Mesendoderm (in vitro differentiated cells): ENCODE measurements around the gene P2RX4. TPM values are rescaled to one million over a fixed set of nuclear protein-coding genes. Genes with fewer than 3 reads are reported as not detected.
"Not testable (repeated sequence)": the region's sequence is repeated elsewhere in the genome, so short reads cannot be mapped to it uniquely, and the experiment has no call there.

Source experiments
- DNase-seq: peaks from one replicate; pipeline ENCODE4 v3.0.0; 2013
- H2AK5ac ChIP-seq: 2 replicates; pipeline ENCODE4 v1.6.1; 2013; ENCODE audit warnings: low read length, inconsistent platforms
- H2BK120ac ChIP-seq: 2 replicates; pipeline ENCODE4 v1.6.1; 2013; ENCODE audit warnings: low read depth, mild to moderate bottlenecking, low read length, moderate library complexity, mixed read lengths
- H2BK15ac ChIP-seq: replicated peaks from 2 replicates; pipeline ENCODE4 v1.6.1; 2013; ENCODE audit warnings: low read depth, mild to moderate bottlenecking, moderate library complexity
- H2BK5ac ChIP-seq: 2 replicates; pipeline ENCODE4 v1.6.1; 2013; ENCODE audit warnings: low read length, inconsistent platforms
- H3K18ac ChIP-seq: 2 replicates; pipeline ENCODE4 v1.6.1; 2013; ENCODE audit warnings: mild to moderate bottlenecking, low read length, mixed read lengths
- H3K23ac ChIP-seq: one replicate; pipeline ENCODE4 v1.6.1; 2013; ENCODE audit warnings: low read length
- H3K27ac ChIP-seq: 2 replicates; pipeline ENCODE4 v1.5.1; 2013; ENCODE audit warnings: low read depth, mild to moderate bottlenecking, inconsistent platforms, low read length, moderate library complexity
- H3K27me3 ChIP-seq: 2 replicates; pipeline ENCODE4 v1.6.1; 2013; ENCODE audit warnings: low read length, control low read depth, mild to moderate bottlenecking, inconsistent platforms; ENCODE audit not compliant: insufficient read depth, poor library complexity
- H3K36me3 ChIP-seq: 2 replicates; pipeline ENCODE4 v1.6.1; 2013; ENCODE audit warnings: low read length, inconsistent platforms; ENCODE audit not compliant: control insufficient read depth, insufficient read depth
- H3K4ac ChIP-seq: one replicate; pipeline ENCODE4 v1.6.1; 2013; ENCODE audit warnings: low read depth, mild to moderate bottlenecking, low read length, moderate library complexity
- H3K4me1 ChIP-seq: 2 replicates; pipeline ENCODE4 v1.6.1; 2013; ENCODE audit warnings: low read depth, low read length, inconsistent platforms; ENCODE audit not compliant: control insufficient read depth
- H3K4me2 ChIP-seq: 2 replicates; pipeline ENCODE4 v1.6.1; 2013; ENCODE audit warnings: low read length
- H3K4me3 ChIP-seq: 2 replicates; pipeline ENCODE4 v1.5.1; 2013; ENCODE audit warnings: mild to moderate bottlenecking, low read length
- H3K56ac ChIP-seq: one replicate; pipeline ENCODE4 v1.6.1; 2013; ENCODE audit warnings: low read length
- H3K79me1 ChIP-seq: 2 replicates; pipeline ENCODE4 v1.6.1; 2013; ENCODE audit warnings: low read length, inconsistent platforms
- H3K79me2 ChIP-seq: 2 replicates; pipeline ENCODE4 v1.6.1; 2013; ENCODE audit warnings: mild to moderate bottlenecking, low read length; ENCODE audit not compliant: control insufficient read depth, insufficient read depth
- H3K9ac ChIP-seq: 2 replicates; pipeline ENCODE4 v1.6.1; 2013; ENCODE audit warnings: low read length, inconsistent platforms
- H4K5ac ChIP-seq: one replicate; pipeline ENCODE4 v1.6.1; 2013; ENCODE audit warnings: low read length
- H4K8ac ChIP-seq: one replicate; pipeline ENCODE4 v1.6.1; 2013; ENCODE audit warnings: low read depth, mild to moderate bottlenecking, control low read depth, low read length, moderate library complexity
- WGBS: extraction: QIAGEN DNeasy Blood & Tissue Kit; methylation state at CpG from one replicate; pipeline ENCODE4 v1.1.7; 2013; ENCODE audit warnings: low lambda C conversion rate, missing lambda C conversion rate; ENCODE audit not compliant: insufficient coverage; ENCODE audit errors: extremely low coverage; 5-methylcytosine and 5-hydroxymethylcytosine counted together
- polyA plus RNA-seq, 2 experiments: library from polyadenylated mRNA; stranded (reverse); fragments of 200-250 nt; gene quantifications; one replicate each; pipeline ENCODE4 v1.2.3, GENCODE V29; 2013

The P2RX4 gene, protein sequence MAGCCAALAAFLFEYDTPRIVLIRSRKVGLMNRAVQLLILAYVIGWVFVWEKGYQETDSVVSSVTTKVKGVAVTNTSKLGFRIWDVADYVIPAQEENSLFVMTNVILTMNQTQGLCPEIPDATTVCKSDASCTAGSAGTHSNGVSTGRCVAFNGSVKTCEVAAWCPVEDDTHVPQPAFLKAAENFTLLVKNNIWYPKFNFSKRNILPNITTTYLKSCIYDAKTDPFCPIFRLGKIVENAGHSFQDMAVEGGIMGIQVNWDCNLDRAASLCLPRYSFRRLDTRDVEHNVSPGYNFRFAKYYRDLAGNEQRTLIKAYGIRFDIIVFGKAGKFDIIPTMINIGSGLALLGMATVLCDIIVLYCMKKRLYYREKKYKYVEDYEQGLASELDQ
- polyA plus RNA-seq (2013, experiment 1 of 2) = 6.0 TPM
- polyA plus RNA-seq (2013, experiment 2 of 2) = 6.6 TPM

DNA sequence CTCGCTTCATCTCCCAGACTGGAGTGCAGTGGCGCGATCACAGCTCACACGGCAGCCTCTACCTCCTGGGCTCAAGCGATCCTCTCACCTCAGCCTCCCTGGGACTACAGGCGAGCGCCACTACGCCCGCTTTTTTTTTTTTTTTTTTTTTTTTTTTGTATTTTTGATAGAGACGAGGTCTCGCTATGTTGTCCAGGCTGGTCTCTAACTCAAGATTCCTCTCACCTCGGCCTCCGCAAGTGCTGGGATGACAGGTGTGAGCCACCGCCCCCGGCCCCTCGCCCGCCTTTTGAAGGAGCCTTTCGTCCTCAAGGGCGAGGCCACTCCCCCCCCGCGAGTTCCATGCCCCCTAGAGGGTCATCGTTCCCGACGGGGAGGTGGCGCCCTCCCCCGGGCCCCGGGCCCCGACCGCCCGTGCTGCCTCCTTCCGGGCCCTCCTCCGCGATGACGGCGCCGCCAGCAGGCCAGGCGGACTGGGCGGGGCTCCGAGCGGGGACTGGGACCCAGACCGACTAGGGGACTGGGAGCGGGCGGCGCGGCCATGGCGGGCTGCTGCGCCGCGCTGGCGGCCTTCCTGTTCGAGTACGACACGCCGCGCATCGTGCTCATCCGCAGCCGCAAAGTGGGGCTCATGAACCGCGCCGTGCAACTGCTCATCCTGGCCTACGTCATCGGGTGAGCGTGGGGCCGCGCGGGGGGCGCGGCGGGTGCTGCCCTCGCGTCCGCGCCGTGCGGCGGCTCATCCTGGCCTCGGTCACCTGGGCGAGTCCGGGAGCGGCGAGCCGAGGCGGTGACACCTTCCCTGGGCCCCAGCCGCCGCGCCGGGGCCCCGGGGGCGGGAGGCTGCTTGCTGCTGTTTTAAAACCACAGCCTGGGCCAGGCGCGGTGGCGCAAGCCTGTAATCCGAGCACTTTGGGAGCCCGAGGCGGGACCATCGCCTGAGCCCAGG lies at the start of gene P2RX4:
P2RX4 (plus strand) TSS at position 506 of the 949 bp plus-strand sequence; CDS start at position 542, 36 bp downstream.
- DNase-seq = peak; percentile 90
- peak within 1 kb of the TSS; percentile 71 for H3K27ac ChIP-seq
- H3K36me3 ChIP-seq = no peaks in the 10 kb centered on the region
- no peak within 1 kb of the TSS for H2AK5ac ChIP-seq
- no peak within 1 kb of the TSS for H4K5ac ChIP-seq
- H3K9ac ChIP-seq = peak within 1 kb of the TSS; percentile 95
- H3K4me2 ChIP-seq = peak within 1 kb of the TSS; percentile 86
- peak within 1 kb of the TSS; percentile 52 for H3K18ac ChIP-seq
- H3K56ac ChIP-seq = peak within 1 kb of the TSS; percentile 99
- no peak within 1 kb of the TSS for H2BK120ac ChIP-seq
- no peaks in the 10 kb centered on the region for H3K27me3 ChIP-seq
- no CpG with 5 or more reads among the region's 97 CpGs for WGBS
- H3K23ac ChIP-seq = peak within 1 kb of the TSS; percentile 66
- no peaks in the 10 kb centered on the region for H3K79me2 ChIP-seq
- no peak within 1 kb of the TSS for H4K8ac ChIP-seq
- H3K4me1 ChIP-seq = peaks cover 3% of the 10 kb centered on the region
- no peak within 1 kb of the TSS for H2BK15ac ChIP-seq
- H3K79me1 ChIP-seq = no peaks in the 10 kb centered on the region
- H3K4me3 ChIP-seq = peak within 1 kb of the TSS; percentile 86
- peak within 1 kb of the TSS; percentile 88 for H2BK5ac ChIP-seq
- H3K4ac ChIP-seq = peak within 1 kb of the TSS; percentile 0

DNA sequence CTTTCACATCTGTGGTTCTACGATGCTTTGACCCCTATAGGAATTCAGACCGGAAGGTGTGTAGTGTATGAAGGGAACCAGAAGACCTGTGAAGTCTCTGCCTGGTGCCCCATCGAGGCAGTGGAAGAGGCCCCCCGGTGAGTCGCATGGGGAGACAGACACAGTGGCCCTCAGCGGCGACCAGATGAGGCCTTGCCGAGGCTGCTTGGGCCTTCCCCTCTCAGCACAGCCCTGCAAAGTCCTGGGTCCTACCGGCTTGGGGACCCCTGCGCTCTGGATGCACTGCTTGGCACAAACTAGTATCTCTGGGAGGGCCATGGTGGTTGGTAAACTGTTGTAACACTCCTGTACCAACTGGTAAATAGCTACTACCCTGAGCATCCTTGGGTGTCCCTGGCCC lies 47.5 kb upstream of the P2RX4 start:
- Histone ChIP-seq H2BK5ac (no peak overlapping the region), H4K8ac (no peak overlapping the region), H3K27ac (no peak overlapping the region), H3K18ac (no peak overlapping the region), H3K79me2 (no peaks in the 10 kb centered on the region), H3K4me2 (no peak overlapping the region), H3K27me3 (no peaks in the 10 kb centered on the region), H4K5ac (no peak overlapping the region), H3K4ac (no peak overlapping the region), H3K9ac (no peak overlapping the region), H2BK15ac (no peak overlapping the region), H3K56ac (no peak overlapping the region), H3K4me3 (no peak overlapping the region), H3K36me3 (no peaks in the 10 kb centered on the region), H3K4me1 (no peaks in the 10 kb centered on the region), H3K79me1 (no peaks in the 10 kb centered on the region), H3K23ac (no peak overlapping the region), H2AK5ac (no peak overlapping the region), H2BK120ac (no peak overlapping the region)
- WGBS = no CpG with 5 or more reads among the region's 10 CpGs
- no peak for DNase-seq

DNA sequence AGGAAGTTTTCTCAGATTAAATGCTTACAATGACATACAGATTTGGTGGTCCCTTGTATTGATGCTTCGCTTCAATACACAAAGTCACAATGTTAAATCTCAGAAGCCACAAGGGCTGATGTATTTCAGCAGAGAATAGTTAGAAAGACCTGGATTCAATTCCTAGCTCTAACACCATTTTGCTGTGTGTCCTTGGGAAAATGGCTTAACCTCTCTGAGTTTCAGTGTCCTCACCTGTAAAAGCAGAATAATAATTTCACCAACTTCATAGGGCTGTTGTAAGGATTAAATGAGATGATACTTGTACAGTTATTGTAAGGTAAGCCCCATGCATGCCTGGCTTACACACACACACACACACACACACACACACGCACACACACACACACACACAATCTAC lies 46.9 kb upstream of the P2RX4 start:
- Histone ChIP-seq H4K8ac (no peak overlapping the region), H3K36me3 (no peaks in the 10 kb centered on the region), H3K27me3 (no peaks in the 10 kb centered on the region)

DNA sequence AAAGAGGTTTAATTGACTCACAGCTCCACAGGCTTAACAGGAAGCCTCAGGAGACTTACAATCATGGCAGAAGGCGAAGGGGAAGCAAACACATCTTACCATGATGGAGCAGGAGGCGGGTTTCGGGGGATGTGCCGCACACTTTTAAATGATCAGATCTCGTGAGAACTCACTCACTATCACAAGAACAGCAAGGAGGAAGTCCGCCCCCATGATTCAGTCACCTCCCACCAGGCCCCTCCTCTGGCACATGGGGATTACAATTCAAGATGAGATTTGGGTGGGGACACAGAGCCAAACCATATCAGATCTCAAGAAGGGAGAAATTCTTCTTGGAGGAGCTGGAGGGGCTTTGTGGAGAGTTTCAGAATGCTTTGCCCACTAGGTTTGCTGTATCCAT lies 45.1 kb upstream of the P2RX4 start:
- not testable (repeated sequence) for H2AK5ac ChIP-seq, H4K8ac ChIP-seq, H4K5ac ChIP-seq, H3K27ac ChIP-seq, H3K9ac ChIP-seq, H2BK15ac ChIP-seq, H2BK5ac ChIP-seq, H3K4me2 ChIP-seq, H3K79me2 ChIP-seq, H3K27me3 ChIP-seq, H3K36me3 ChIP-seq, H2BK120ac ChIP-seq, H3K18ac ChIP-seq, DNase-seq, H3K23ac ChIP-seq, H3K79me1 ChIP-seq, H3K4ac ChIP-seq, H3K56ac ChIP-seq, H3K4me3 ChIP-seq, H3K4me1 ChIP-seq
- WGBS = no CpG with 5 or more reads among the region's 6 CpGs

More for the DNA sequence above, 46.9 kb upstream of the P2RX4 start:
- no peaks in the 10 kb centered on the region for H3K4me1 ChIP-seq
- H2BK5ac ChIP-seq = no peak overlapping the region
- no peaks in the 10 kb centered on the region for H3K79me2 ChIP-seq
- no peak overlapping the region for H3K27ac ChIP-seq
- H3K18ac ChIP-seq = no peak overlapping the region
- H3K4ac ChIP-seq = no peak overlapping the region
- no peak overlapping the region for H3K9ac ChIP-seq
- no peak overlapping the region for H2BK120ac ChIP-seq
- H2AK5ac ChIP-seq = no peak overlapping the region
- DNase-seq = no peak
- WGBS = no CpG with 5 or more reads among the region's 2 CpGs
- H3K79me1 ChIP-seq = no peaks in the 10 kb centered on the region
- H3K4me2 ChIP-seq = no peak overlapping the region
- no peak overlapping the region for H3K23ac ChIP-seq
- no peak overlapping the region for H4K5ac ChIP-seq
- H3K56ac ChIP-seq = no peak overlapping the region
- no peak overlapping the region for H2BK15ac ChIP-seq
- H3K4me3 ChIP-seq = no peak overlapping the region

DNA sequence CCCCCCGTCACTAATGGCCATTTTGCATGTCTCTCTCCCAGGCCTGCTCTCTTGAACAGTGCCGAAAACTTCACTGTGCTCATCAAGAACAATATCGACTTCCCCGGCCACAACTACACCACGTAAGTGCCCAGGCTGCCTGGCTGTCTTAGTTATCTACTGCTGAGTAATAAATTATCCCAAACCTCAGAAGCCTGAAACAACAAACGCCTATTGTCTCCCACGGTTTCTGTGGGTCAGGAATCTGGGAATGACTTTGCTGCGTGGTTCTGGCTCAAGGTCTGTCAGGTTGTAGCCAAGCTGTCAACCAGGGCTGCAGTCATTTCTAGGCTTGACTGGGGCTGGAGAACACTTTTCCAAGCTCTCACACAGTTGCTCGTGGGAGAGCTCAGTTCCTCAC lies 44.6 kb upstream of the P2RX4 start:
- no peak for DNase-seq
- Histone ChIP-seq H3K27me3 (no peaks in the 10 kb centered on the region), H3K36me3 (no peaks in the 10 kb centered on the region), H2BK120ac (no peak overlapping the region), H4K5ac (no peak overlapping the region), H3K4me2 (no peak overlapping the region), H3K27ac (no peak overlapping the region), H3K9ac (no peak overlapping the region), H3K4me3 (no peak overlapping the region), H4K8ac (no peak overlapping the region), H3K56ac (no peak overlapping the region), H3K23ac (no peak overlapping the region), H2BK15ac (no peak overlapping the region), H3K79me2 (no peaks in the 10 kb centered on the region), H3K4me1 (no peaks in the 10 kb centered on the region), H2BK5ac (no peak overlapping the region), H3K4ac (no peak overlapping the region), H2AK5ac (no peak overlapping the region), H3K18ac (no peak overlapping the region), H3K79me1 (no peaks in the 10 kb centered on the region)
- no CpG with 5 or more reads among the region's 9 CpGs for WGBS
